ENCODE measurements around the gene PLSCR4.

The PLSCR4 gene

GRCh38 chr3:146189519-146190173, 61.3 kb downstream of the PLSCR4 start:
- DNase-seq, result no peak

- DNase-seq, result no peak
Observed at GRCh38 chr3:146187334-146187950, 63.5 kb downstream of the PLSCR4 start.

- DNase-seq, result no peak
Observed at GRCh38 chr3:146184241-146185015, 66.5 kb downstream of the PLSCR4 start.

GRCh38 chr3:146181216-146181615, 69.7 kb downstream of the PLSCR4 start:
- no peak for DNase-seq

GRCh38 chr3:146180376-146180775, 70.5 kb downstream of the PLSCR4 start:
- DNase-seq, result no peak

GRCh38 chr3:146178006-146178689, 72.8 kb downstream of the PLSCR4 start:
- no peak for DNase-seq

GRCh38 chr3:146177519-146177918, 73.4 kb downstream of the PLSCR4 start:
- DNase-seq, result no peak

- no peak for DNase-seq
Observed at GRCh38 chr3:146177072-146177471, 73.8 kb downstream of the PLSCR4 start.

GRCh38 chr3:146172586-146172985, 78.3 kb downstream of the PLSCR4 start:
- DNase-seq, result no peak

- DNase-seq, result no peak
Observed at GRCh38 chr3:146170591-146170990, 80.3 kb downstream of the PLSCR4 start.

GRCh38 chr3:146169891-146170290, 81.0 kb downstream of the PLSCR4 start:
- DNase-seq, result no peak

- DNase-seq, result no peak
Observed at GRCh38 chr3:146166826-146167225, 84.1 kb downstream of the PLSCR4 start.

- DNase-seq, result no peak
Observed at GRCh38 chr3:146166415-146166821, 84.5 kb downstream of the PLSCR4 start.

- DNase-seq, result no peak
Observed at GRCh38 chr3:146165877-146166276, 85.0 kb downstream of the PLSCR4 start.

GRCh38 chr3:146164971-146165769, 85.7 kb downstream of the PLSCR4 start:
- no peak for DNase-seq

GRCh38 chr3:146164506-146164905, 86.4 kb downstream of the PLSCR4 start:
- DNase-seq, result no peak

GRCh38 chr3:146164071-146164470, 86.8 kb downstream of the PLSCR4 start:
- DNase-seq, result no peak

- DNase-seq, result no peak
Observed at GRCh38 chr3:146163584-146163983, 87.3 kb downstream of the PLSCR4 start.

- no peak for DNase-seq
Observed at GRCh38 chr3:146162561-146162960, 88.3 kb downstream of the PLSCR4 start.

GRCh38 chr3:146161663-146162002, 89.3 kb downstream of the PLSCR4 start:
- no peak for DNase-seq

- peak; percentile 29 for DNase-seq
Observed at GRCh38 chr3:146160964-146161662, 89.8 kb downstream of the PLSCR4 start, which contains the start of gene PLOD2. PLOD2 (minus strand) TSS chr3:146161184; CDS start chr3:146160989, 195 bp downstream.

Measured in activated CD4-positive, CD25-positive, alpha-beta regulatory T cell treated with anti-CD3 and anti-CD28 coated beads, Interleukin-2, amount 50 U/mL, for 72 hours (primary cell).